Measurements from ENCODE around the gene WIPF2. TPM values are rescaled to one million over a fixed set of nuclear protein-coding genes. Genes with fewer than 3 reads are reported as not detected.
A peak's percentile ranks its signal among the peaks of the same experiment; 100 is the strongest.

WIPF2 gene
- total RNA-seq, 1 experiment from 2014 or later: 9.0 TPM

- H3K4me3 ChIP-seq: peak overlapping the region; percentile 93
- peaks cover 61% of the 10 kb centered on the region for H3K4me1 ChIP-seq
- no peaks in the 10 kb centered on the region for H3K36me3 ChIP-seq
- no peaks in the 10 kb centered on the region for H3K9me3 ChIP-seq (replicated peaks)
- H3K27ac ChIP-seq: peak overlapping the region; percentile 68
- no peaks in the 10 kb centered on the region for H3K27me3 ChIP-seq
- DNase-seq: peak; percentile 75 to 79
Observed at GRCh38 chr17:40316571-40317344, 97.7 kb downstream of the WIPF2 start.

DNA sequence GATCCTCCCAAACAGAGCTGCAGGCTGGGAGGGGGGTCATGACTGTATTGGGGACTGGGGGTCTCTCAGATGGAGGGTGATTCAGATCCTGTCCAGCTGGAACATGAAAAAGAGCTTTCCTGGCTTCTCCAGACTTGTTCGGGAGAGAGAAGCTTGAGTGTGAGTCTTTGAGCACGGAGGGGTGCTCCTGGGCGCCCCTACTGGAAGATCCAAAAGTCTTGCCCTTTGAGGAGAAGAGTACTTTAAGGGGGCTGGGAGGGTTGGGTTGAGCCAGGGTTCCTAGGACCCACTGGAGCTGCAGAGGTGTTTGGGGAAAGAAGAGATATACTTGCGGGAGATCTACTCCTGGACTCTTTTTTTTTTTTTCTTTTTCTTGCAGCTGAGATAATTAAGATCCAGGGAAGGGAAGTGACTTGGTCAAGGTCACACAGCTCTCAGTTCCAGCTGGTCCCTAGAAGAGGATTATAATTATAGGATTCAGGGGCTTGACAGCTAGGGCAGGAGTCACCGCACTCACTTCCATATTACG is 98.3 kb downstream of the WIPF2 start:
- peak overlapping the region; percentile 93 for H3K4me3 ChIP-seq
- H3K9me3 ChIP-seq (replicated peaks): no peaks in the 10 kb centered on the region
- peak overlapping the region; percentile 68 for H3K27ac ChIP-seq
- H3K27me3 ChIP-seq: no peaks in the 10 kb centered on the region
- DNase-seq: peak; percentile 77 to 85
- peaks cover 61% of the 10 kb centered on the region for H3K4me1 ChIP-seq
- no peaks in the 10 kb centered on the region for H3K36me3 ChIP-seq

GRCh38 chr17:40317880-40318829 is 99.1 kb downstream of the WIPF2 start:
- no peaks in the 10 kb centered on the region for H3K27me3 ChIP-seq
- H3K4me1 ChIP-seq: peaks cover 61% of the 10 kb centered on the region
- peak; percentile 94 to 96 for DNase-seq

DNA sequence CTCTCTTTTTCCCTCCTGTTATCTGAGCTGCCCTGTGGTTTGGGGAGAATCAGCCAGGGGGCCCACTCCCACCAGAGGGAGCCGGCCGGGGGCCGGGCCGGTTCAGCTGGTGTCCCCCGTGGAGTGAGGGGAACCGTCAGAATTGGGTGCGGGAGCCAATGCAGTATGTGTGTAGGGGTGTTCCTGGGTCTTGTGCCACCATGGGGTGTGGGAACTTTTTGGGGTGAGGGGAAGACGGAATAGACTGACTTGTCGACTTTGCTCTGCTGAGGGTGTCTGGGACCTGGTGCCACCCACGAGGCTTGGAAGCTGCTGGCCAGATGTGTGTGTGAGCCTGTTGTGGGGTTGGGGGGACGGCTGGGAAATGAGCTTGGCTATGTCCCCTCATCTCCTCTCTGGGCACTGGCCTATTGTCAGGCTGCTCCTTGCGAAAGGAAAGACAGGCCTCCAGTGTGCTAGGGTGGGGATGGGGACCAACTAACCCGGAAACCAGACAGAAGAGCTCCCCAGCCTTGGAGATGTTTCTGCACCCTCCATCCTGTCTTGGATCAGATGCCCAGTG is 99.8 kb downstream of the WIPF2 start:
- no peaks in the 10 kb centered on the region for H3K9me3 ChIP-seq (replicated peaks)
- peaks cover 56% of the 10 kb centered on the region for H3K4me1 ChIP-seq
- peak overlapping the region; percentile 93 for H3K4me3 ChIP-seq
- no peak for DNase-seq
- H3K27ac ChIP-seq: peak overlapping the region; percentile 69; the same call in 1 of the 2 replicates
- no peaks in the 10 kb centered on the region for H3K36me3 ChIP-seq
- no peaks in the 10 kb centered on the region for H3K27me3 ChIP-seq

More at GRCh38 chr17:40317880-40318829, 99.1 kb downstream of the WIPF2 start:
- Histone ChIP-seq H3K9me3 (replicated peaks) (no peaks in the 10 kb centered on the region), H3K4me3 (peak overlapping the region; percentile 93), H3K36me3 (no peaks in the 10 kb centered on the region), H3K27ac (peak overlapping the region; percentile 69)

DNA sequence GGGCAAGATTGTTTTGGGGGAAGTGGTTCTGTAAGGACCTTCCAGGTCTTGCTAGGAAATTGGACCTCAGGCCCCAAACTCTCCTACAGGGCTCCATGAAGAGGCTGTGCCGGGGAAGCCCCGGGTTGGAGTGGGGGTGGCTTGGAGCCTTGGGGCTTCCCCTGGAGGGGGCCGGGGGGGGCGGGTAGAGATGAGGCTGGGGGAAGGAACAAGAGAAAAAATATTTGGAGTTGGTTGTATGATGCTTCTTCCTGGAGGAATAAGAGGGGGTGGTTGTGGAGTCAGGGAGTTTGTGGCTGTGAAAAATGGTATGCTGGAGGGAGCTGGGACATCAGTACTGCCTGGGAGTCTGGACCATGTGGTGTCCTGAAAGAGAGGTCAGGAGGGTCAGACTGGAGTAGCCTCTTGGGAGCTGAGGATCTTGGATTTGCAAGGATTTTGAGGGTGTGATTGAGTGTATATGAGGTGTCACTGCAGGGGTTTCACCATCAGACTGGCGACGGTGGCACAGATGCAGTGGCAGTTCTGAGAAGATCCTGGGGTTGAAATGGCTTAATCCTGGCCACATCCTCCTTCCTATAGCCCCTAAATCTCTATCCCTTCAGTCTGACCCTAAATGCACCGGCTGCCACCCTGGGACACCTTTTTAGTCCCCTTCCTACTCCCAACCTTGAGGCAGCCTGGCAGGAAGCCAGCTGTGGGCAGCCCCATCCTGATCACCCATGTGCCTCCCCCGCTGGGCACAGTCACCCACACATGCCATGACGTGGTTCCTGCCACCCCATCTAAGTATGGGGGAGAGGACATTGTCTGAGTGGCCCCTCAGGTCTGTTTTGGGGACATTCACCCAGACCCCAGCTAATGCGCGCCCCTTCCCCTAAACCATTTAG is 100.8 kb downstream of the WIPF2 start:
- Histone ChIP-seq H3K27me3 (no peaks in the 10 kb centered on the region), H3K27ac (no peak overlapping the region; the same call in 1 of the 2 replicates), H3K4me1 (peaks cover 48% of the 10 kb centered on the region), H3K36me3 (no peaks in the 10 kb centered on the region), H3K9me3 (replicated peaks) (no peaks in the 10 kb centered on the region), H3K4me3 (peak overlapping the region; percentile 93)
- DNase-seq: no peak

DNA sequence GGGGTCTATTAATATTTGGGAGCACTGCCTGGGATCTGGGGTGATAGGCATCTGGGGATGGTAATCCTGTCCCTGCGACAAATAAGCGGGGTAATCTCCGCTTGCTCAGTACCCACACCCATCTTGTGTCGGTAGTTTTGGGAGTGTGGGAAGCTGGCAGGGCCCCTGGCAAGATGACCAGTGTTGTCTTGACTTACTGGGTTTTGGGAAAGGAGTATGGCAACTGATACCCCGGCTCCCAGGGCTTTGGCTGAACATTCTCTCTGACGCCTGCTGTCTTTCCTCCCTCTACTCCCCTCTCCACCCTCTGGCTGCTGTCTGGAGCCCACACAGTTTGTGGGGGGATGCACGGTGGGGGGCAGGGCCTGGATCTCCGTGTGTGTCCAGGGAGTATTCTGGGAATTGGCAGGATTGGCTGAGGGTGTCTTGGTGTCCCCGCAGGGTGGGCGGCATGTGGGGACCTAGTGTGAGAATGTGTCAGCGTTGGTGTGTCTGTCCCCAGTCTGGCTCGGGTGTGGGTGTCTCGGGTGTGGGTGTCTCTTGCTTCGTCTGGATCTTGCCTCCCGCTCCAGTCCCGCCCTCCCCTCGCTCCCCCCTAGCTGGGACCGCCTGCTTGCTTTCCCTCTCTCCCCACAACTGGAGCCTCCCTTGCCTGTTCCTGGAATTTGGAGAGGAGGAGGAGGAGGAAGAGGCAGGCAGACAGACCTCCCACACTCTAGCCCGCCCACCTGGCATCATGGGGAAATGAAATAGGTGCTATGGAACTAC is 101.8 kb downstream of the WIPF2 start:
- Histone ChIP-seq H3K9me3 (replicated peaks) (no peaks in the 10 kb centered on the region), H3K4me3 (peak overlapping the region; percentile 27), H3K36me3 (no peaks in the 10 kb centered on the region), H3K4me1 (peaks cover 46% of the 10 kb centered on the region), H3K27ac (peak overlapping the region; percentile 36; the same call in 1 of the 2 replicates), H3K27me3 (no peaks in the 10 kb centered on the region)
- peak; percentile 63 to 70 for DNase-seq

DNA sequence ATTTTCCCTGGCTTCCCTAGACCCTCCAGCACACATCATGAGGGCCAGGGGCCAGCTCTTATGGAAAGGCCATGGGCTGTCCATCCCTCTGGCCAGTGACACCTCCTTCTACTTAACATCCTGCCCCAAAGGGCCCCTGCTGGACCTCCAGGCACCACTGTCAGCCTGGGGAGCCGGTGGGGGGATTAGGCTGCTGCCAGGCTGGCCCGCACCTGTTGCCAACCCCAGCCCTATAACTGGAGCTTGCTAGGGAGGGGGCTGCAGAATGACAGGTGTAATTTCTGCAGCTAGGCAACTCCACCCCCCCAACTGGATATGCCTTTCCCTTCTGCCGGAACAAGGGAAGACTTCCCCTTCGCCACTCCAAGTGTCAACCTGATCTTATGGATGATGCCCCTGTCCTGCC is 102.4 kb downstream of the WIPF2 start:
- peak overlapping the region; percentile 36; the same call in 1 of the 2 replicates for H3K27ac ChIP-seq
- H3K9me3 ChIP-seq (replicated peaks): no peaks in the 10 kb centered on the region
- no peaks in the 10 kb centered on the region for H3K27me3 ChIP-seq
- DNase-seq: peak; percentile 66 to 67
- peaks cover 46% of the 10 kb centered on the region for H3K4me1 ChIP-seq
- peak overlapping the region; percentile 29 for H3K4me3 ChIP-seq
- no peaks in the 10 kb centered on the region for H3K36me3 ChIP-seq

GRCh38 chr17:40321961-40322357 is 102.9 kb downstream of the WIPF2 start:
- Histone ChIP-seq H3K9me3 (replicated peaks) (no peaks in the 10 kb centered on the region), H3K4me3 (peak overlapping the region; percentile 29), H3K36me3 (no peaks in the 10 kb centered on the region), H3K27ac (peak overlapping the region; percentile 36; the same call in 1 of the 2 replicates), H3K4me1 (peaks cover 49% of the 10 kb centered on the region), H3K27me3 (no peaks in the 10 kb centered on the region)
- peak in 1 of 2 experiments; percentile 49 for DNase-seq

GRCh38 chr17:40322358-40323315 is 103.5 kb downstream of the WIPF2 start:
- no peaks in the 10 kb centered on the region for H3K36me3 ChIP-seq
- no peaks in the 10 kb centered on the region for H3K27me3 ChIP-seq
- H3K4me1 ChIP-seq: peaks cover 55% of the 10 kb centered on the region
- H3K9me3 ChIP-seq (replicated peaks): no peaks in the 10 kb centered on the region
- H3K27ac ChIP-seq: peak overlapping the region; percentile 36; the same call in 1 of the 2 replicates
- peak; percentile 74 to 75 for DNase-seq
- H3K4me3 ChIP-seq: peak overlapping the region; percentile 29

DNA sequence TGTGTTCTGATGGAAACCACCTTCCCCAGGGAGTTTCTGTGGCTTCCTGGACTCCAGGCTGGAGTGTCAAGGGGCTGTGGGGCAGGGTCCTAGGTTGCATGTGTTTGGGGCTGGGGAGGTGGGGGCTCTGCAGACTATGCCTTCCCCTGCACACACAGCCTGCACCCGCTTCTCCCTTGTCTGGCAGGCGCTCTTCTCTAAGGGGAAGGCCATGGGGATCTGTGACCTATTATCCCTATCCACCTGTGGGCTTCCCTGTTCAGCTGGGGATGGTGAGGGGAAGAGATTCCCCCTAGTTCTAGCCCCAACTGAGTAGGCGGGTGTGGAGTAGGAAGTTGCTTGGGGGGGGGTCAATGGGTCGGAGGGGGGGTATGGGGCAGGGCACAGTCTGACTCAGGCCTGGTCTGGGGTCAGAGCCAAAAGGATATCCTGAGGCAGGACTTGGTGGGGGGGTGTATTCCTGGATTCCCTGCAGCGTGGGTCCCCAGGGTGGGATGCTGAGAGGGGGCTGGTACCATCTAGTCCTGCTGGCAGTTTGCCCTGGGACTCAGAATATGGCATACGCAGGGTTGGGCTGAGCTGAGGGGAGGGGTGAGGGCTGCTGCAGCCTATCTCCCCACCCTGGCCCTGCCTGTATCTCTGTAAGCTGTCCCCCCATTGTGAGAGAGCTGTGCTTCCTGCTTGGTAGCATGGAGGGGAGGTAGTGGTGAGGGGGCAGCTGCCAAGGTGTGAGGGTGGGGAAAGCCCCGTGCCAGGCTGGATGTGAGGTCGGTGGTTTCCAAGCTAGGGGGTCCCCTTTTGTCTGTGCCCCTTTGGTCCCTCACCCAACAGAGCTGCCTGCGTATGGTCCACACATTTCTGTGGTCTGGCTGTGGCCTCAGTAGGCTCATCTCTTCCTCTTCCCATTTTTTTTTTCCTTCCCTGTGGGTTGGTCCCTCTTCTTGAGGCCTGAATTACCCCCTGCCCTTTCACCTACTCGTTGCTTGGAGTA is 104.6 kb downstream of the WIPF2 start:
- Histone ChIP-seq H3K36me3 (0 out of 2 replicates have a peak, but pooled peaks cover 2% of the 10 kb centered on the region), H3K27ac (peak overlapping the region; percentile 36; the same call in 1 of the 2 replicates), H3K9me3 (replicated peaks) (no peaks in the 10 kb centered on the region), H3K27me3 (no peaks in the 10 kb centered on the region), H3K4me1 (peaks cover 60% of the 10 kb centered on the region), H3K4me3 (no peak overlapping the region)
- DNase-seq: no peak

Data from SJCRH30 (cell line).